IMR-90 (cell line): ENCODE data around the gene HTT-AS. TPM values are rescaled to one million over a fixed set of nuclear protein-coding genes. Genes with fewer than 3 reads are reported as not detected.

Source experiments
- ATAC-seq: fragments of 200-7000 bp; cut with Tn5 transposase; 2 replicates; pipeline ENCODE4 v1.9.1; 2020; ENCODE audit warnings: low read depth, mild to moderate bottlenecking, moderate library complexity
- BruUV-seq: library from RNA; stranded (reverse); fragments of 400-500 nt; replicated peaks from 2 replicates; lab custom pipeline; 2021; lab: Mats Ljungman, UMichigan
- CTCF ChIA-PET: fragments of 300-600 bp; formaldehyde crosslinking; extraction: SDS; loops from one replicate; lab custom pipeline; 2021; ENCODE audit warnings: antibody characterized with exemption; lab: Yijun Ruan, JAX
- POLR2A ChIA-PET: fragments of 300-600 bp; sonication (Branson Sonifier 250); formaldehyde crosslinking; loops from one replicate; lab custom pipeline; 2022; ENCODE audit warnings: antibody characterized with exemption; ENCODE audit not compliant: unreplicated experiment; lab: Charles Lee
- DNase-seq: peaks from one replicate; pipeline ENCODE4 v3.0.0; 2013
- H2AFZ ChIP-seq: replicated peaks from 2 replicates; pipeline ENCODE3; 2013; ENCODE audit warnings: low read length, mild to moderate bottlenecking; ENCODE audit not compliant: poor library complexity
- H2AK5ac ChIP-seq: 2 replicates; pipeline ENCODE4 v1.6.1; 2013; ENCODE audit warnings: low read depth, low read length, inconsistent platforms
- H2AK9ac ChIP-seq: replicated peaks from 2 replicates; pipeline ENCODE3; 2013; ENCODE audit warnings: mild to moderate bottlenecking, low read depth, low read length, moderate library complexity; ENCODE audit not compliant: poor library complexity
- H2BK120ac ChIP-seq: 2 replicates; pipeline ENCODE4 v1.6.1; 2013; ENCODE audit warnings: low read depth, low read length, inconsistent platforms
- H2BK15ac ChIP-seq: 3 replicates; pipeline ENCODE4 v1.6.1; 2013; ENCODE audit warnings: low read depth, low read length, inconsistent platforms
- H2BK20ac ChIP-seq: 2 replicates; pipeline ENCODE4 v1.6.1; 2013; ENCODE audit warnings: low read depth, mild to moderate bottlenecking, inconsistent platforms, low read length, moderate library complexity
- H2BK5ac ChIP-seq: 2 replicates; pipeline ENCODE4 v1.6.1; 2013; ENCODE audit warnings: mild to moderate bottlenecking, low read depth, low read length, inconsistent platforms; ENCODE audit not compliant: poor library complexity, severe bottlenecking
- H3K14ac ChIP-seq: replicated peaks from 2 replicates; pipeline ENCODE4 v1.6.1; 2013; ENCODE audit warnings: low read depth, low read length, inconsistent platforms
- H3K18ac ChIP-seq: 2 replicates; pipeline ENCODE4 v1.6.1; 2013; ENCODE audit warnings: low read depth, low read length, control low read depth
- H3K23ac ChIP-seq: 2 replicates; pipeline ENCODE4 v1.6.1; 2013; ENCODE audit warnings: low read depth, low read length, inconsistent platforms
- H3K27ac ChIP-seq: 2 replicates; pipeline ENCODE4 v1.5.1; 2013; ENCODE audit warnings: mild to moderate bottlenecking, control low read depth, low read length; ENCODE audit not compliant: insufficient read depth
- H3K27me3 ChIP-seq: 2 replicates; pipeline ENCODE4 v1.6.1; 2013; ENCODE audit warnings: low read length; ENCODE audit not compliant: control insufficient read depth, insufficient read depth
- H3K36me3 ChIP-seq: 2 replicates; pipeline ENCODE4 v1.6.1; 2013; ENCODE audit warnings: low read length, mixed read lengths; ENCODE audit not compliant: control insufficient read depth, insufficient read depth
- H3K4ac ChIP-seq: 2 replicates; pipeline ENCODE4 v1.6.1; 2013; ENCODE audit warnings: low read depth, low read length, inconsistent platforms
- H3K4me1 ChIP-seq: 2 replicates; pipeline ENCODE4 v1.6.1; 2013; ENCODE audit warnings: low read length, mixed read lengths; ENCODE audit not compliant: control insufficient read depth, insufficient read depth
- H3K4me2 ChIP-seq: 2 replicates; pipeline ENCODE4 v1.6.1; 2013; ENCODE audit warnings: low read depth, mild to moderate bottlenecking, control low read depth, low read length, moderate library complexity
- H3K4me3 ChIP-seq: 2 replicates; pipeline ENCODE4 v1.5.1; 2013; ENCODE audit warnings: low read depth, mild to moderate bottlenecking, control low read depth, low read length, moderate library complexity; ENCODE audit not compliant: insufficient read depth
- H3K56ac ChIP-seq: 2 replicates; pipeline ENCODE4 v1.6.1; 2013; ENCODE audit warnings: low read length, inconsistent platforms; ENCODE audit not compliant: insufficient read depth; ENCODE audit errors: extremely low read depth
- H3K79me1 ChIP-seq, 2 experiments: 2 replicates each; pipeline ENCODE4 v1.6.1; 2013; ENCODE audit warnings: low read length in 2 of 2, inconsistent platforms in 1 of 2, low read depth in 1 of 2
- H3K9ac ChIP-seq: 2 replicates; pipeline ENCODE4 v1.6.1; 2013; ENCODE audit warnings: low read depth, low read length, control low read depth
- H3K9me1 ChIP-seq: 2 replicates; pipeline ENCODE4 v1.6.1; 2013; ENCODE audit warnings: low read length, inconsistent platforms; ENCODE audit not compliant: insufficient read depth
- H3K9me3 ChIP-seq: 2 replicates; pipeline ENCODE4 v1.6.1; 2013; ENCODE audit warnings: low read length; ENCODE audit not compliant: control insufficient read depth, insufficient read depth
- H4K20me1 ChIP-seq: 2 replicates; pipeline ENCODE4 v1.6.1; 2013; ENCODE audit warnings: low read length, inconsistent platforms; ENCODE audit not compliant: insufficient read depth
- H4K5ac ChIP-seq: 2 replicates; pipeline ENCODE4 v1.6.1; 2013; ENCODE audit warnings: mild to moderate bottlenecking, low read depth, low read length, control low read depth
- H4K8ac ChIP-seq, 2 experiments: 2 replicates each; pipeline ENCODE4 v1.6.1; 2013; ENCODE audit warnings: low read depth in 2 of 2, low read length in 2 of 2, control low read depth in 1 of 2, inconsistent platforms in 1 of 2
- H4K91ac ChIP-seq: 2 replicates; pipeline ENCODE4 v1.6.1; 2013; ENCODE audit warnings: low read depth, low read length, inconsistent platforms; ENCODE audit not compliant: insufficient read depth
- CTCF ChIP-seq: conservative IDR thresholded peaks from 2 replicates; pipeline ENCODE4 v1.5.1; 2012; ENCODE audit warnings: mild to moderate bottlenecking, low read depth, low read length, improper control_type of control experiment
- POLR2A ChIP-seq: IDR thresholded peaks from 2 replicates; pipeline ENCODE4 v1.6.1; 2012; ENCODE audit warnings: mild to moderate bottlenecking, low read depth, low read length
- RCOR1 ChIP-seq: IDR thresholded peaks from 2 replicates; pipeline ENCODE4 v1.6.1; 2012; ENCODE audit warnings: mild to moderate bottlenecking, low read length, improper control_type of control experiment; ENCODE audit not compliant: insufficient replicate concordance
- RFX5 ChIP-seq: IDR thresholded peaks from 2 replicates; pipeline ENCODE4 v1.8.0; 2012; ENCODE audit warnings: low read depth, mild to moderate bottlenecking, low read length, moderate library complexity
- WGBS, 2 experiments: methylation state at CpG; one replicate each; pipeline versions ENCODE4 v1.1.5 to v1.1.7; 2013; ENCODE audit warnings: missing lambda C conversion rate in 2 of 2; ENCODE audit not compliant: insufficient read length in 1 of 2; ENCODE audit errors: extremely low coverage in 2 of 2; 5-methylcytosine and 5-hydroxymethylcytosine counted together
- dilution Hi-C: fragments of 300-500 bp; cut with HindIII; formaldehyde crosslinking; loops from one replicate; pipeline ENCODE4 v1.14.3; 2018; ENCODE audit warnings: low sequenced_read_pairs; ENCODE audit not compliant: unreplicated experiment
- in situ Hi-C: fragments of 300-500 bp; cut with MboI; formaldehyde crosslinking; loops from 3 replicates; pipeline ENCODE4 v1.14.3; 2019; ENCODE audit warnings: low sequenced_read_pairs, inconsistent platforms, mixed read lengths
- intact Hi-C: fragments of 100-400 bp; cut with micrococcal nuclease; formaldehyde crosslinking; loops from 2 replicates; pipeline ENCODE4 v1.10.0; 2022
- polyA plus RNA-seq, 3 experiments: library from polyadenylated mRNA; depleted of rRNA; stranded (reverse); fragments of >200 nt; gene quantifications; 2 replicates each; pipeline ENCODE4 v1.2.3, GENCODE V29; 2012; ENCODE audit warnings: low replicate concordance in 1 of 3
- total RNA-seq: library from RNA; depleted of rRNA; stranded (reverse); fragments of >200 nt; gene quantifications from 2 replicates; pipeline ENCODE4 v1.2.3, GENCODE V29; 2012

Gene HTT-AS
- total and polyA plus RNA-seq, 2 of the 4 experiments (the other 2 are of a cell fraction): not detected

- ChIA-PET POLR2A (no interaction called here), CTCF (interaction anchor here (0.6 kb wide), 1 partner anchor 172 kb away, joined by 3 read pairs; no protein-coding TSS in a partner anchor)
- DNase-seq: no peak
- Histone ChIP-seq H2BK5ac (no peak overlapping the region), H3K4me3 (no peak overlapping the region), H4K5ac (no peak overlapping the region), H3K23ac (no peak overlapping the region), H2BK120ac (no peak overlapping the region), H3K4me1 (no peaks in the 10 kb centered on the region), H4K20me1 (no peaks in the 10 kb centered on the region), H3K14ac (no peak overlapping the region), H4K8ac (no peak overlapping the region), H3K9me1 (no peaks in the 10 kb centered on the region), H2BK15ac (no peak overlapping the region), H2AFZ (no peak overlapping the region), H3K18ac (no peak overlapping the region), H3K9ac (no peak overlapping the region), H2AK5ac (no peak overlapping the region), H3K4ac (no peak overlapping the region), H3K27me3 (peaks cover 37% of the 10 kb centered on the region), H2AK9ac (no peak overlapping the region), H3K79me1 (no peaks in the 10 kb centered on the region), H3K27ac (no peak overlapping the region), H3K9me3 (peaks cover 7% of the 10 kb centered on the region), H3K4me2 (no peak overlapping the region), H2BK20ac (no peak overlapping the region), H3K36me3 (no peaks in the 10 kb centered on the region), H3K56ac (no peak overlapping the region), H4K91ac (no peak overlapping the region)
- dilution Hi-C loops (no loop called here), in situ Hi-C loops (no loop called here), intact Hi-C loops (no loop called here)
- WGBS, 2 experiments: 87% methylated on average over 7 of the region's 8 CpGs; no CpG with 5 or more reads in 1 of the 2 experiments
- BruUV-seq: no TSS peak
- TF ChIP-seq RCOR1 (no peak), POLR2A (no peak), RFX5 (no peak), CTCF (no peak)
- ATAC-seq: no peak
Observed at GRCh38 chr4:3021627-3022026, 52.7 kb downstream of the HTT-AS start.
